Measurements from ENCODE around the gene PPFIA2.

Gene PPFIA2

DNA sequence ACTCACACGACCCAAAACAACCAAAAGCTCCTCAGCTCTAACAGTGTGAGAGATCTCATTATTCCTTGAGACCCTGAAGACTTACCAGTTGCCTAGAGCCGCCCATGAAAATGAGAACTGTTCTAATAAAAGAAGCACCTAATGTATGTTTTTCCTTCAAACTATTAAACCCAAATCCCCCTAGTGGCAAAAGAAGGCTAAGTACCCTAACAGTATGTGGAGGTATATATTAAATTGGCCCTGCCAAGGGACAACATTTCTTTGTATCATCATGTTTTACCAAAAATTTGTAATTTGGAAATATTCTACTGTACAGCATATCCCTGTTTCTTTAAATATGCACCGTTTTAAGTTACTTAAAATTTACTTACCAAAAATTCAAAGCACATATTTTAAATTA is 38.0 kb upstream of the PPFIA2 start:
- Histone ChIP-seq H3K27ac (ENCODE audit: low read depth, low read length, poor library complexity, severe bottlenecking) (no peak overlapping the region), H3K9me2 (ENCODE audit: low read depth, low read length) (no peaks in the 10 kb centered on the region), H4K20me1 (ENCODE audit: insufficient read depth, low read length) (no peaks in the 10 kb centered on the region), H3K9me3 (ENCODE audit: low read length) (no peaks in the 10 kb centered on the region), H3K4me1 (ENCODE audit: insufficient read depth, low read length, severe bottlenecking) (no peaks in the 10 kb centered on the region), H3K4me3 (ENCODE audit: low read depth, low read length, poor library complexity, severe bottlenecking) (no peak overlapping the region), H3K79me2 (ENCODE audit: insufficient read depth, low read length) (no peaks in the 10 kb centered on the region), H3F3A (ENCODE audit: insufficient read depth, low read length) (no peaks in the 10 kb centered on the region), H3K9ac (ENCODE audit: low read length) (no peak overlapping the region), H3K4me2 (ENCODE audit: low read length) (no peak overlapping the region), H3K27me3 (ENCODE audit: insufficient read depth, low read length) (no peaks in the 10 kb centered on the region), H3K36me3 (ENCODE audit: insufficient read depth, low read length) (no peaks in the 10 kb centered on the region), H2AFZ (ENCODE audit: low read length) (no peak overlapping the region)
- no peak for TF ChIP-seq EZH2 (IDR thresholded peaks at IDR 0.05; ENCODE audit: borderline replicate concordance, low read length)
- TF ChIP-seq, protein P1, sequence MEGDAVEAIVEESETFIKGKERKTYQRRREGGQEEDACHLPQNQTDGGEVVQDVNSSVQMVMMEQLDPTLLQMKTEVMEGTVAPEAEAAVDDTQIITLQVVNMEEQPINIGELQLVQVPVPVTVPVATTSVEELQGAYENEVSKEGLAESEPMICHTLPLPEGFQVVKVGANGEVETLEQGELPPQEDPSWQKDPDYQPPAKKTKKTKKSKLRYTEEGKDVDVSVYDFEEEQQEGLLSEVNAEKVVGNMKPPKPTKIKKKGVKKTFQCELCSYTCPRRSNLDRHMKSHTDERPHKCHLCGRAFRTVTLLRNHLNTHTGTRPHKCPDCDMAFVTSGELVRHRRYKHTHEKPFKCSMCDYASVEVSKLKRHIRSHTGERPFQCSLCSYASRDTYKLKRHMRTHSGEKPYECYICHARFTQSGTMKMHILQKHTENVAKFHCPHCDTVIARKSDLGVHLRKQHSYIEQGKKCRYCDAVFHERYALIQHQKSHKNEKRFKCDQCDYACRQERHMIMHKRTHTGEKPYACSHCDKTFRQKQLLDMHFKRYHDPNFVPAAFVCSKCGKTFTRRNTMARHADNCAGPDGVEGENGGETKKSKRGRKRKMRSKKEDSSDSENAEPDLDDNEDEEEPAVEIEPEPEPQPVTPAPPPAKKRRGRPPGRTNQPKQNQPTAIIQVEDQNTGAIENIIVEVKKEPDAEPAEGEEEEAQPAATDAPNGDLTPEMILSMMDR (IDR thresholded peaks at IDR 0.05; ENCODE audit: low read length) = peak; percentile 44

GRCh38 chr12:81792666-81793065 is 33.5 kb upstream of the PPFIA2 start:
- H2AFZ ChIP-seq (ENCODE audit: low read length) = no peak overlapping the region
- no peak overlapping the region for H3K27ac ChIP-seq (ENCODE audit: low read depth, low read length, poor library complexity, severe bottlenecking)
- no peak overlapping the region for H3K4me2 ChIP-seq (ENCODE audit: low read length)
- no peaks in the 10 kb centered on the region for H3K36me3 ChIP-seq (ENCODE audit: insufficient read depth, low read length)
- no peaks in the 10 kb centered on the region for H3K9me2 ChIP-seq (ENCODE audit: low read depth, low read length)
- TF ChIP-seq, protein P1 (IDR thresholded peaks at IDR 0.05; ENCODE audit: low read length) = no peak
- TF ChIP-seq EZH2 (IDR thresholded peaks at IDR 0.05; ENCODE audit: borderline replicate concordance, low read length) = no peak
- no peaks in the 10 kb centered on the region for H3K4me1 ChIP-seq (ENCODE audit: insufficient read depth, low read length, severe bottlenecking)
- no peaks in the 10 kb centered on the region for H3F3A ChIP-seq (ENCODE audit: insufficient read depth, low read length)
- no peak overlapping the region for H3K9ac ChIP-seq (ENCODE audit: low read length)
- H3K4me3 ChIP-seq (ENCODE audit: low read depth, low read length, poor library complexity, severe bottlenecking) = no peak overlapping the region
- H3K27me3 ChIP-seq (ENCODE audit: insufficient read depth, low read length) = no peaks in the 10 kb centered on the region
- no peaks in the 10 kb centered on the region for H3K79me2 ChIP-seq (ENCODE audit: insufficient read depth, low read length)
- H4K20me1 ChIP-seq (ENCODE audit: insufficient read depth, low read length) = no peaks in the 10 kb centered on the region
- no peaks in the 10 kb centered on the region for H3K9me3 ChIP-seq (ENCODE audit: low read length)

DNA sequence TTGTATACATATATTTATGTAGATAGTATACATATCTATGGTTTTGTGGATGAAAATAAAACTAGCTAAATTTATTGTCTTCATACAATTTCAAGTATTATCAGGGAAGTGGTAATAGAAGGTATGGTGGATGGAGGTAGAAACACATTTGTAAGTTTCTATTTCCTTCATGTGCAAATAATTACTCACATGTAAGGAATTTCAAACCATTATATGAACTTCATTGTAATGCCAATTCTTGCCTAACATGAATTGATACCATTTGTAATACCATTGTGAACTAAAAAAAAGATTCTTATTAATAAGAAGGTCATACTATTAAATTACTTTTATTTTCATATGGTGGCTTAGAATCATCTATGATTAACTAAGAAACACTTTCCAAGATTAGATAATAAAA is 20.1 kb upstream of the PPFIA2 start:
- no peak overlapping the region for H3K27ac ChIP-seq (ENCODE audit: low read depth, low read length, poor library complexity, severe bottlenecking)
- H3K9me2 ChIP-seq (ENCODE audit: low read depth, low read length) = no peaks in the 10 kb centered on the region
- no peak overlapping the region for H3K4me2 ChIP-seq (ENCODE audit: low read length)
- no peak for TF ChIP-seq EZH2 (IDR thresholded peaks at IDR 0.05; ENCODE audit: borderline replicate concordance, low read length)
- TF ChIP-seq, protein P1 (IDR thresholded peaks at IDR 0.05; ENCODE audit: low read length) = no peak
- H3K79me2 ChIP-seq (ENCODE audit: insufficient read depth, low read length) = no peaks in the 10 kb centered on the region
- H3K9me3 ChIP-seq (ENCODE audit: low read length) = no peaks in the 10 kb centered on the region
- no peaks in the 10 kb centered on the region for H3K36me3 ChIP-seq (ENCODE audit: insufficient read depth, low read length)
- no peaks in the 10 kb centered on the region for H4K20me1 ChIP-seq (ENCODE audit: insufficient read depth, low read length)
- H3F3A ChIP-seq (ENCODE audit: insufficient read depth, low read length) = no peaks in the 10 kb centered on the region; the same call in 1 of the 2 replicates
- no peaks in the 10 kb centered on the region for H3K4me1 ChIP-seq (ENCODE audit: insufficient read depth, low read length, severe bottlenecking)
- H3K27me3 ChIP-seq (ENCODE audit: insufficient read depth, low read length) = no peaks in the 10 kb centered on the region
- no peak overlapping the region for H3K4me3 ChIP-seq (ENCODE audit: low read depth, low read length, poor library complexity, severe bottlenecking)
- no peak overlapping the region for H3K9ac ChIP-seq (ENCODE audit: low read length)
- no peak overlapping the region for H2AFZ ChIP-seq (ENCODE audit: low read length)
